HepG2 (cell line): ENCODE measurements around the gene CDK7. TPM values are rescaled to one million over a fixed set of nuclear protein-coding genes. Genes with fewer than 3 reads are reported as not detected.

Experiments used
- CC2D1A ChIP-seq: sonication (generic); formaldehyde crosslinking; IDR thresholded peaks from 2 replicates; pipeline ENCODE4 v1.8.1; 2023; ENCODE audit warnings: mild to moderate bottlenecking, missing genetic modification reagents
- CEBPZ ChIP-seq: IDR thresholded peaks from 2 replicates; pipeline ENCODE4 v1.6.1; 2012; ENCODE audit warnings: low read length, improper control_type of control experiment
- FOXC1 ChIP-seq: sonication (generic); formaldehyde crosslinking; IDR thresholded peaks from 2 replicates; pipeline ENCODE4 v1.8.0; 2022; ENCODE audit warnings: mild to moderate bottlenecking, missing genetic modification reagents, borderline replicate concordance
- GATAD2A ChIP-seq: IDR thresholded peaks from 2 replicates; pipeline ENCODE4 v1.6.1; 2016
- HNF4G ChIP-seq, 2 experiments: sonication (generic) in 1 of 2; formaldehyde crosslinking in 1 of 2; IDR thresholded peaks; 2 replicates each; pipeline versions ENCODE4 v1.4.0 to v1.6.1; 2011 to 2020; ENCODE audit warnings: borderline replicate concordance in 2 of 2, low read depth in 2 of 2, mild to moderate bottlenecking in 2 of 2, low read length in 1 of 2, missing genetic modification reagents in 1 of 2, moderate library complexity in 1 of 2
- HNRNPLL ChIP-seq: fragments of 200-400 bp; formaldehyde crosslinking; IDR thresholded peaks from 2 replicates; pipeline ENCODE4 v1.6.1; 2017; ENCODE audit warnings: mild to moderate bottlenecking, low read depth, low read length; ENCODE audit not compliant: poor library complexity, severe bottlenecking
- KDM5B ChIP-seq: sonication (generic); formaldehyde crosslinking; IDR thresholded peaks from 2 replicates; pipeline ENCODE4 v1.4.0; 2020; ENCODE audit warnings: missing genetic modification reagents, mild to moderate bottlenecking, borderline replicate concordance
- KMT2B ChIP-seq: IDR thresholded peaks from 2 replicates; pipeline ENCODE4 v1.6.1; 2016; ENCODE audit warnings: missing genetic modification reagents, missing compliant biosample characterization
- MATR3 ChIP-seq: sonication (generic); formaldehyde crosslinking; IDR thresholded peaks from 2 replicates; pipeline ENCODE4 v1.4.0; 2020; ENCODE audit warnings: missing genetic modification reagents
- MEF2D ChIP-seq: sonication (generic); formaldehyde crosslinking; IDR thresholded peaks from 2 replicates; pipeline ENCODE4 v1.5.1; 2020; ENCODE audit warnings: mild to moderate bottlenecking, missing genetic modification reagents
- NFE2L1 ChIP-seq: sonication (generic); formaldehyde crosslinking; IDR thresholded peaks from 2 replicates; pipeline ENCODE4 v1.4.0; 2020; ENCODE audit warnings: missing genetic modification reagents, mild to moderate bottlenecking, borderline replicate concordance
- PITX1 ChIP-seq: sonication (generic); formaldehyde crosslinking; IDR thresholded peaks from 2 replicates; pipeline ENCODE4 v1.5.1; 2020; ENCODE audit warnings: mild to moderate bottlenecking, missing genetic modification reagents
- PLSCR1 ChIP-seq: sonication (generic); formaldehyde crosslinking; IDR thresholded peaks from 2 replicates; pipeline ENCODE4 v1.5.0; 2020; ENCODE audit warnings: missing genetic modification reagents, mild to moderate bottlenecking, borderline replicate concordance
- SALL1 ChIP-seq: sonication (generic); formaldehyde crosslinking; IDR thresholded peaks from 2 replicates; pipeline ENCODE4 v1.8.0; 2022; ENCODE audit warnings: mild to moderate bottlenecking, missing genetic modification reagents
- SMC3 ChIP-seq: IDR thresholded peaks from 2 replicates; pipeline ENCODE4 v1.6.1; 2011; ENCODE audit warnings: low read length, improper control_type of control experiment
- SNAPC4 ChIP-seq: sonication (generic); formaldehyde crosslinking; IDR thresholded peaks from 2 replicates; pipeline ENCODE4 v1.4.0; 2020; ENCODE audit warnings: mild to moderate bottlenecking, missing genetic modification reagents
- ZFP90 ChIP-seq: sonication (generic); formaldehyde crosslinking; IDR thresholded peaks from 2 replicates; pipeline ENCODE4 v1.8.0; 2022; ENCODE audit warnings: missing genetic modification reagents, mild to moderate bottlenecking, inconsistent platforms, borderline replicate concordance
- ZNF543 ChIP-seq: sonication (generic); formaldehyde crosslinking; IDR thresholded peaks from 2 replicates; pipeline ENCODE4 v1.4.0; 2020; ENCODE audit warnings: mild to moderate bottlenecking, missing genetic modification reagents
- ZNF773 ChIP-seq: sonication (generic); formaldehyde crosslinking; IDR thresholded peaks from 2 replicates; pipeline ENCODE4 v1.4.0; 2020; ENCODE audit warnings: missing genetic modification reagents, borderline replicate concordance
- polyA plus RNA-seq, 8 experiments: library from polyadenylated mRNA; depleted of rRNA in 3 of 8; stranded (reverse) in 7 of 8; unstranded in 1 of 8; fragments of >200 nt; fragmentation: Illumina TruSeq in 4 of 8; extraction: Trizol in 4 of 8; gene quantifications; 2 replicates each; pipeline versions ENCODE4 v1.2.1 to v1.2.3, GENCODE V29; 2011 to 2016; ENCODE audit warnings: low read depth in 4 of 8, missing spikeins in 1 of 8, mixed read lengths in 1 of 8; ENCODE audit not compliant: insufficient read depth in 1 of 8
- total RNA-seq, 5 experiments: library from RNA; depleted of rRNA; stranded (reverse); fragments of >200 nt; fragmentation: Illumina TruSeq; extraction: Trizol; gene quantifications; 2 replicates each; pipeline ENCODE4 v1.2.3, GENCODE V29; 2016; ENCODE audit warnings: low read depth in 1 of 5

Gene CDK7
- total and polyA plus RNA-seq, 2 of the 13 experiments (the other 11 are each of a cell fraction or from before 2014, with no cell fraction given): 41.2 to 54.9 TPM

GRCh38 chr5:69217548-69218526, 16.8 kb upstream of the CDK7 start (continued):
- TF ChIP-seq CEBPZ: no peak
- TF ChIP-seq KMT2B (CRISPR knock-in tag): peak; percentile 89
- TF ChIP-seq ZNF773: no peak
- peak; percentile 50; the same call in 1 of the 2 replicates for TF ChIP-seq MEF2D
- no peak for TF ChIP-seq MATR3
- TF ChIP-seq SNAPC4: peak; percentile 81; the same call in 1 of the 2 replicates
- TF ChIP-seq CC2D1A (CRISPR knock-in tag): no peak
- TF ChIP-seq HNRNPLL: peak; percentile 76
- peak; percentile 95 for TF ChIP-seq KDM5B (CRISPR knock-in tag)
- peak; percentile 96 for TF ChIP-seq FOXC1 (CRISPR knock-in tag)
- TF ChIP-seq GATAD2A (CRISPR knock-in tag): 0 out of 2 replicates have a peak, but pooled peaks have one; percentile 24
- TF ChIP-seq PLSCR1 (CRISPR knock-in tag): no peak
- peak; percentile 85 for TF ChIP-seq ZFP90 (CRISPR knock-in tag)
- TF ChIP-seq SALL1 (CRISPR knock-in tag): peak; percentile 93
- no peak for TF ChIP-seq HNF4G (IDR thresholded peaks at IDR 0.05; ENCODE audit: borderline replicate concordance, low read depth, low read length)
- peak; percentile 75; the same call in 1 of the 2 replicates for TF ChIP-seq HNF4G (CRISPR knock-in tag; IDR thresholded peaks at IDR 0.05; ENCODE audit: borderline replicate concordance, low read depth)
- TF ChIP-seq SMC3: no peak
- peak; percentile 89; the same call in 1 of the 2 replicates for TF ChIP-seq NFE2L1
- no peak; the same call in 1 of the 2 replicates for TF ChIP-seq ZNF543
- peak; percentile 68; the same call in 1 of the 2 replicates for TF ChIP-seq PITX1 (CRISPR knock-in tag)
